Middle frontal gyrus (tissue), 1 donor: ENCODE data around the gene KRT81.
"Not testable (repeated sequence)": the region's sequence is repeated elsewhere in the genome, so short reads cannot be mapped to it uniquely, and the experiment has no call there.

Experiments used
- DNase-seq: peaks from one replicate; pipeline ENCODE4 v3.0.0-alpha.2; 2015; ENCODE audit warnings: low spot score; ENCODE audit errors: extremely low spot score

Gene KRT81

GRCh38 chr12:52318241-52318990 is 27.1 kb upstream of the KRT81 start:
- DNase-seq: no peak

- DNase-seq: no peak
Observed at GRCh38 chr12:52317468-52318052, 26.2 kb upstream of the KRT81 start.

GRCh38 chr12:52316701-52317100 is 25.4 kb upstream of the KRT81 start:
- DNase-seq: no peak

GRCh38 chr12:52316290-52316689 is 25.0 kb upstream of the KRT81 start:
- DNase-seq: no peak

GRCh38 chr12:52315721-52316120 is 24.4 kb upstream of the KRT81 start:
- not testable (repeated sequence) for DNase-seq

GRCh38 chr12:52314511-52314910 is 23.2 kb upstream of the KRT81 start:
- DNase-seq: no peak

- no peak for DNase-seq
Observed at GRCh38 chr12:52313926-52314325, 22.6 kb upstream of the KRT81 start.

GRCh38 chr12:52313461-52313860 is 22.1 kb upstream of the KRT81 start:
- DNase-seq: no peak

GRCh38 chr12:52312086-52312485 is 20.8 kb upstream of the KRT81 start:
- DNase-seq: no peak

- no peak for DNase-seq
Observed at GRCh38 chr12:52311285-52311648, 19.9 kb upstream of the KRT81 start.

GRCh38 chr12:52310622-52311284 is 19.4 kb upstream of the KRT81 start:
- DNase-seq: no peak

- no peak for DNase-seq
Observed at GRCh38 chr12:52308806-52309425, 17.6 kb upstream of the KRT81 start.

GRCh38 chr12:52307836-52308805 is 16.8 kb upstream of the KRT81 start:
- DNase-seq: peak; percentile 24

- DNase-seq: no peak
Observed at GRCh38 chr12:52306731-52307130, 15.4 kb upstream of the KRT81 start.

- DNase-seq: no peak
Observed at GRCh38 chr12:52305921-52306705, 14.8 kb upstream of the KRT81 start.

GRCh38 chr12:52304941-52305411 is 13.6 kb upstream of the KRT81 start:
- DNase-seq: not testable (repeated sequence)

GRCh38 chr12:52302242-52302914 is 11.0 kb upstream of the KRT81 start:
- DNase-seq: not testable (repeated sequence)

- DNase-seq: not testable (repeated sequence)
Observed at GRCh38 chr12:52301721-52302120, 10.4 kb upstream of the KRT81 start.
